Hepatocyte (in vitro differentiated cells): ENCODE results near the gene OVOL3.

Source experiments
- CTCF ChIP-seq: fragments of 200-600 bp; sonication (generic); IDR thresholded peaks from 2 replicates; pipeline ENCODE4 v1.5.1; 2016; ENCODE audit warnings: antibody characterized with exemption, mild to moderate bottlenecking; ENCODE audit not compliant: poor library complexity
- EZH2phosphoT487 ChIP-seq: fragments of 200-600 bp; sonication (generic); IDR thresholded peaks from one replicate; pipeline ENCODE4 v1.6.1; 2018; ENCODE audit warnings: antibody characterized with exemption, mild to moderate bottlenecking, low read depth, moderate library complexity; ENCODE audit not compliant: unreplicated experiment, severe bottlenecking

GRCh38 chr19:36106991-36107390 lies 4.0 kb upstream of the OVOL3 start:
- no peak for TF ChIP-seq CTCF
- no peak for TF ChIP-seq EZH2phosphoT487
